HTR-8/SVneo (cell line): Measurements from ENCODE around the gene ACTR2.
"Not testable (repeated sequence)": the region's sequence is repeated elsewhere in the genome, so short reads cannot be mapped to it uniquely, and the experiment has no call there.

ENCODE experiments used
- DNase-seq: peaks from one replicate; pipeline ENCODE4 v3.0.0; 2011; ENCODE audit warnings: low spot score, mixed read lengths; ENCODE audit not compliant: insufficient read length
- FAIRE-seq: peaks from 2 replicates; lab custom pipeline; 2011; peaks lifted over from hg19 to GRCh38; lab: Jason Lieb, UNC

ACTR2 gene

DNA sequence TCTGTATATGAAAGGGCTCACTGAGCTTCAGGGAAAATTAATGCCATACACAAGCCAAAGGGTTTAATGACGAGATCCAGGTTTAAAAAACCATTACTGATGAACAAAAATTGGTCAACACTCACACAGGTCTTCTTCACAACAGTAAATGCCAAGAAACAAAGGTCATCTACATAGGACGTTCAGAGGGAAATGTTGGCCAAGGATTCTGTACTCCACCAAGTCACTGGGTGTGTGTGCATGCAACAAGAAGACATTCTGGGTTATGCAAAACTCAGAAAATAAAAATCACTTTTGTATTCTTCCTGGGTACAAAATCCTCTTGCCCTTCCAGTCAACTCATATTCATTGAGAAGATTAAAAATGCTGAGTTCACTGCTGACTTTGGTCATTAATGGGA lies 78.3 kb downstream of the ACTR2 start:
- DNase-seq, result no peak
- FAIRE-seq, result no peak

DNA sequence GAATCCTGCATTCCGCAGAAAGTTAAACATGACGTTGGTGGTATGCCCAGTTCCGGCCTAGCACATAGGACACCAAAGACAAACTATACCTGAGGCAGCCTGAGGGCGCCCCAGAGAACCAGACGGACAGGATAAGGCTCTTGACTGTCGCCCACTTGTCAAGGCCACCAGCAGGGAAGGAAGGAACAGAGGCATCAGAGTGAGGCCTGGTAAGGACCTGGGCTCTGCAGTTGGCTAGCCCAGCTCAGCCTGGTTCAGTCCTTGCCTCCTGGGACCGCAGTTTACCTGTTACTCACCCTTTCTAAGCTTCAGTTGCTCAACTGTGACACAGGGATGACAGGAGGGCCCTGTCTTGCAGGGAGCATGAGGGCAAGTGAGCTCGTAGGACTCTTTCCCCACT lies 82.1 kb downstream of the ACTR2 start:
- DNase-seq (no peak), FAIRE-seq (no peak)

DNA sequence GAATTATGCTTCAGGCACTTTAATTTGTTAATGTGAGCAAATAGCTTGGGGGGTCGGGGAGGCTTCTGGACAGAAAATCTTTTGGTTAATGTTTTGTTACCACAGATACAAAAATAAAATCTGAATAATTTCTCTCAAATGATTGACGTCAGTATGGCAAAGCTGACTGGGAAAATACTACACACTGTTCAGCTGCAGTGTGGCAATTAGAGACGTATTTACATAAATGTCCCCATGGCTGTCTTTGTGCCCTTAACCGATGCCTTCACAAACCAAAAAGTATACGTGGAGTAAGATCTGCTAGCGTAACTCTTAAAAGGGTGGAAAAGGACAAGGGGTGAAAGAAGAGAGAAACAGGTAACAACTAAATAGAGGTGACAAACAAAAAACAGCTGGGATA lies 83.4 kb downstream of the ACTR2 start:
- DNase-seq (no peak), FAIRE-seq (no peak)

DNA sequence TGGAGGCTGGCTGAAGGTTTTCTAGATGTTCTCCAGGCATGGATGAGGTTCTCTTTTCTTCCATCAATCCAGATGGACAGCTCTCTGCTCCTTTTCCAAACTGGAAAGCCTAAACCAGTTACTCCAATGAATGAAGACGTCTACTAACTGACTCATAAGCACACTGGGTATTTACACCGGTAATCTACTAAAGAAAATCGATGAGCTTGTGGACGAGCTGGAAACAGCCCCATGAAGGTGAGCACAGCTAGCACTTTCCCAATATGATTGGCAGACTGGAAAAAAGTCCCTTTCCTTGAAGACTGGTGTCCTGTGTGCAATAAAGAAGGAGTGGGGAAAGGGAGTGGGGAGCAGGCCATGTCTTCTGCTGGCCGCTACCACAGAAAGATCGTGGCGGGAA lies 84.0 kb downstream of the ACTR2 start:
- DNase-seq, result no peak
- no peak for FAIRE-seq

DNA sequence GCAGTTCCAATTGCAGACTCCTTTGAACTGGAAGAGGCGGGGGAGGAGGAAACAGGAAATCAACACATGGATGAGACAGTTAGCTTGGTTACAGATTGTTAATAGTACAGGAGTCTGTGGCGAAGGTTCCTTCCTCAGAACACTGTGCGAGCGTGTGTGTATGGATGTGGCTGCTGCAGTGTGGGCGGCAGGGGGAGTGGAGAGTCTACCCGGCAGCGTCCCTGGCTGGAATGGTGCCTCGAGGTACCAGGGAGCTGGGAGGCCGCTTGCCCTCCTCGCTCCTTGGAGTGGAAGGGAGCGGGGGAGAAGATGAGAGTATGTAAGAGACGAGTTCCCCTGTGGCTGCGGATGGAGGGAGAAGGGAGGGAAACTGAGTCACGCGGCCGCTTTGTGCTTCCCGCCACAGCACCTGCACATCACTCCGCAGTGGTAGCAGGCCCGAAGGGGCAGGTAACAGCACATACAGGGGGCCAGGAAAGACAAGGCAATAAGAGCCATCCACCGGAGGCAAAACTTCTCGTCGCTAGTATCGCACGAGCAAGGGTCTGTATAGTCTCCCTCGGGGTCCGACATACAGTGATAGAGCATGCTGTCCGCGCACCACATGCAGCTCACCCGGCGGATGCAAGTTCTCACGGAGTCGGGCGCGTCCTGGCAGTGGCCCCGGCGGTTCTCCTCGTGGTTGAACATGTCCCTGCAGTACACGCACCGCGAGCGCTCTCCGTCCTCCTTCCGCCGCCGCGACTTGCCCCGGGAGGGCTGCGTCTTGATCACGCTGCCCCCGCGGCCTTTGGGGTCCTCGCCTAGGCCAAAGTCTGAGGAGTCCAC lies 85.7 kb downstream of the ACTR2 start:
- FAIRE-seq (no peak), DNase-seq (no peak)

DNA sequence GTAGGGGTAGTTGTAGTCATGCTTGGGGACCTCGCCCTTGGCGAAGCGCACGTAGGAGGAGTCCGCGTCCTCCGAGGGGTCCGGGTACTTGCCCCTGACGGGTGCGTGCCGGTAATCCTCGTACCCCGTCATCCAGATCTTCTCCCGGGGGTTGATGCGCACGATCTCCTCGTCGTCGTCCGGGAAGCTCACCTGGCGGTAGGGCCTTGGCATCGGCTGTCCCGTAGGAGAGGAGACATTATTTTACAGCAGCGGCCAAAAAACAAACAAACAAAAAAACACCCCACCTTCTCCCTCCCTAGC lies 86.3 kb downstream of the ACTR2 start:
- DNase-seq, result no peak
- no peak for FAIRE-seq

DNA sequence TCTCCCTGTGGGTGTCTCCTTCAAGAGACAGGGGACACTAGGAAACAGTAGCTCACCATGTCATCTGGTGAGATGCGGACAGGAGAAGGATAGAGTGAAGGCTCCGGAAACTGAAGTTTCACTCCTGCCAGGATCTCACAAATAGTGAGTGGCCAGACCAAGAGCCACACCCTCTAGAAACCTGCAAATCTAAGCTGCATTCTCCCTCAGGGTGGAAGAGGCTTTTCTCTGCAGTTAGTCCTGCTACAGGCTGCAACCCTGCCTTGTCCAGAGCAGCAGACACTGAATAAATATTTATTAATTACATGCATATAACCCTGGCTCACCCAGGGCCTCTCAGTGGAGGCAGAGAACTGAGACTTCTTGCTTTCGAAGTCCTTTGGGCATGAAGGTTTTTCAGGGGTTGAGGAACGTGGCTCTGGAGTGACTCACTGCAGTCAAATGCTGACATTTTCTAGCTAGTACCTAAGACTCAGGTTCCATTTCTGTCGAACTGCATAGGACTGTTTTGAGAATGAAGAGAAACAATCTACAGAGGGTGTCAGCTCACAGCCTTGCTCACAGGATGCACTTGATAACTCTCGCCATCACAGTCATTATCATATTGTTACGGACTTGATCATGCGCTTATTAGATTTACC lies 87.3 kb downstream of the ACTR2 start:
- FAIRE-seq, result no peak

DNA sequence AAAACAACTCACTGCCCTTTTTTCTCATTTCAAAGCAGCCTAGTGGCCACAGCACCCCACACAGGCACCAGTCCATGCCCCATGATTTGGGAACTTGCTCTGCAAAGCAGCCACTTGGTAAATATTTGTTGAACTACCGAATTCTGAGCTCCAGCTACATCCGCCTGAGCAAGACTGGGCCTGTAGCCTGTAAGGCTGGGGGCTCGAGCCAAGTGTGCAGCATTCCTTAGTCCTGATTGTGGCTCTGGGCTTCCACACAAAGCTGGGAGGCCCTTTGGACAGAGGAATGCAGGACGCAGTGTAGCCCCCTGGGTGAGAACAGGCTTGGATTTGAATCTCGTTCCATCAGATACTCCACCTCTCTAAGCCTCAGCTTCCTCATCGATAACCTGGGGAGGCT lies 88.4 kb downstream of the ACTR2 start:
- DNase-seq (no peak), FAIRE-seq (no peak)

More for the DNA sequence above, 87.3 kb downstream of the ACTR2 start:
- DNase-seq, result no peak

DNA sequence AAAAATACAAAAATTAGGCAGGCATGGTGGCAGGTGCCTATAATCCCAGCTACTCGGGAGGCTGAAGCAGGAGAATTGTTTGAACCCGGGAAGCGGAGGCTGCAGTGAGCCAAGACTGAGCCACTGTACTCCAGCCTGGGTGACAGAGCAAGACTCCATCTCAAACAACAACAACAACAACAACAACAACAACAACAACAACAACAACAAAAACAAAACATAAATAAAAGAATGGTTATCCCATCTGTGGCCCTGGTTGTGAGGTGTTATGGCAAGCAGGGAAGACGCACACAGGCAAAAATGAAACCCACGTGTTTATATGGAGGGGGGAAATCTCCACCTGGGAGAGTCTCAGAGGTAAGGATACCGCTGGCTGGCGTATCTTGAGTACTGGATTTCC lies 89.7 kb downstream of the ACTR2 start:
- not testable (repeated sequence) for FAIRE-seq, DNase-seq

DNA sequence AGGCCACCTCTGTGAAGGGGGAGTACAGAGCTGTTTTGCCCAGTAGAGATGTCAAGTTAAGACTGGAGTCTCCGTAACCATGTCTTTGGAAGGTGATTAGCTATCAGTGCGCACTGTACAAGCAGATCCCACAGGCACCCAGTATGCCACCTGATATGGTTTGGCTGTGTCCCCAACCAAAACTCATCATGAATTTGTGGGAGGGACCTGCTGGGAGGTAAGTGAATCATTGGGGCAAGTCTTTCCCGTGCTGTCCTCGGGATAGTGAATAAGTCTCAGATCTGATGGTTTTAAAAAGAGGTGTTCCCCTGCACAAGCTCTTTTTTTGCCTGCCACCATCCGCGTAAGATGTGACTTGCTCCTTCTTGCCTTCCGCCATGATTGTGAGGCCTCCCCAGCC lies 90.2 kb downstream of the ACTR2 start:
- FAIRE-seq (no peak), DNase-seq (no peak)

DNA sequence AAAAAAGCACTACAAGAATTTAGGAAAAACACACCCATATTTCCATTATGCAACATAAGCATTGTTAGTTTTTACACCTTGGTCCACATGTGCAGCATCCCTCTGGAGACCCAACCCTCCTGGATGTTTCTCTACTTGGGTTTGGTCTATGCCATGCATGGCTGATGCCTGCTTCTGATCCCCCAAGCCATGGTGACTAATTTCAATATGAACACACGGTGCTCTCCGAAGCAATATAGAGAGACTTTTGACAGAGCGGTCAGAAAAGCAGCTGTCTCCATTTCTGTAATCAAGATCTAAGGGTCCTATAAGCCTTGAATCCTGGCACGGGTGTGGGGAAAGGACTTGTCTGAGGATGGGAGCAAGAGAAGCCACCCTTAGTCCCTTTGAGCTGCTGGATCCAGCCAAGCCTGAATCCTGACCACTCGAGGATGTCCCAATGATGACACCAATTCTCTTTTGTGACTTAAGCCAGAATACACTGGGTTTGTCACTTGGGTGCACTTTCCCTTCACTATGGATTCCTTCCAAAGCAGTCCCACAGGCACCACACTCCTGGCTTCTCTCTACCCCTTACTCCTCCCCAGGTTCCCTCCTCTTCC lies 91.5 kb downstream of the ACTR2 start:
- FAIRE-seq, result no peak

DNA sequence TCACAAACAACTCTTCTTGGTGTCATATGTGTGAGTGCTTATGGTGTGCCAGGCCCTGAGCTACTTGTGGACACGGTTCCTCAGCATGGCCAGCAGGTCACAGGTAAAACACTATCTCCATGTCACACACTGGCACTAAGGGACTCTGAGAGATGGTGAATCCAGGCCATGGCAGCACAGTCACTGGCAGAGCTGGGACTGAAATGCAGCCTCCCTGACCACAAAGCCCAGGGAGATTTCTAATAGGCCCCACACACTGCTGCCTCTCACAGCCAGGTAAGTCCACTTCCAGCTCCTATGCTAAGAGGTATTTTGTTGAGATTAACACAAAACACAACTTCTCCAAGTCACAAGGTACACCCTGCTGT lies 92.0 kb downstream of the ACTR2 start:
- DNase-seq, result no peak
- FAIRE-seq, result peak; percentile 28

More for the DNA sequence above, 91.5 kb downstream of the ACTR2 start:
- no peak for DNase-seq

DNA sequence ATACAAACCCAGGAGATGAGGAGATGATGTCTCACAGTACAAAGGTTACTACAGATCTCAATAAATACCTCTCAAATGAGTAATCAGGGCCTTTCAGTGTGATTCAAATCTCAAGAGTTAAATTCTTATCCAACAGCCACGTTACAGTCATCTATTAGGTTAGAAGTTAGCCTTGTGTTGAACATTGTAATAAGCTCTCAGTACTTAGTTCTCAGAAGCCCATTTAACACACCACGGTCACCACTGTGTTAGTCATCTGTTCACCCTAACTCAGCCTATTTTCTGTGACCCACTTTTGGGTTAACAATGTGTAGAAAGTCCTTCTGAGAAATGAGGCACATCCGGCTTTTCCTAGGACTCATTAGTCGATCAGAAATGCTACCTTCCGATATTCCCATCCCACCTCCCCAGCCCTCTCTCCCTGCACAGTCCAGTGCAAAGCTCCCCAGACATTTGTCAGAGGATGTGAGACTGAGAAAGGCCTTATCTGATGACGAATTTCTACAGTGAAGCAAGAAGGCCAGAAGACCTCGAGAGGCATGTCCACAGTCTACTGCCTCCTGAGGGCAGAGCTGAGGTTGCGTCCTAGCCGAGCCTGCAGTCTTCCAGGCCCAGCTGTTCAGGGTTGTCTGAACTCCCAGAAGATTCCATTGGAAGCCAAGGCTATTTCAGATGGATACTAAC lies 92.6 kb downstream of the ACTR2 start:
- peak; percentile 86 for DNase-seq

More for the DNA sequence above, 92.6 kb downstream of the ACTR2 start:
- FAIRE-seq, result peak; percentile 52
